ENCODE data around the gene GRIK4. TPM values are rescaled to one million over a fixed set of nuclear protein-coding genes. Genes with fewer than 3 reads are reported as not detected.

The GRIK4 gene
- total RNA-seq, 1 experiment from 2014 or later, result not detected

DNA sequence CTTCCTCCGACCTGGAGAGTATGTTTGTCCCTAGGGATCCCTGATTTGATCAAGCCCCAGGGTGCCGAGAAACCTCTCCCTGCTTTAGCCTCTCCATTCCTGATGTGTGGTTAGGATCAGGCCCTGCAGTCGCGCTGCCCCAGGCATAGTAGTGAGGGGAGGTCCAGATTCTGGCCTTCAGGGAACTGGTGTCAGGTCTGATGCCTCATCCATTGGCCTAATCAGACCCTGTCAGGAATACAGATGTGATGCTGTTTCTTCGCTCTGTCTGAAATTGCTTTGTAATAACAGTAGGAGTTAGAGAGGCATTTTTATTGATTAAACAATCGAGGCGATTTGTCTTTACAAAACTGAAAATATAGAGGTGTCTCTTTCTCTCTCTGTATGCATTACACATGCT, 75.2 kb downstream of the GRIK4 start:
- TF ChIP-seq, protein P1, sequence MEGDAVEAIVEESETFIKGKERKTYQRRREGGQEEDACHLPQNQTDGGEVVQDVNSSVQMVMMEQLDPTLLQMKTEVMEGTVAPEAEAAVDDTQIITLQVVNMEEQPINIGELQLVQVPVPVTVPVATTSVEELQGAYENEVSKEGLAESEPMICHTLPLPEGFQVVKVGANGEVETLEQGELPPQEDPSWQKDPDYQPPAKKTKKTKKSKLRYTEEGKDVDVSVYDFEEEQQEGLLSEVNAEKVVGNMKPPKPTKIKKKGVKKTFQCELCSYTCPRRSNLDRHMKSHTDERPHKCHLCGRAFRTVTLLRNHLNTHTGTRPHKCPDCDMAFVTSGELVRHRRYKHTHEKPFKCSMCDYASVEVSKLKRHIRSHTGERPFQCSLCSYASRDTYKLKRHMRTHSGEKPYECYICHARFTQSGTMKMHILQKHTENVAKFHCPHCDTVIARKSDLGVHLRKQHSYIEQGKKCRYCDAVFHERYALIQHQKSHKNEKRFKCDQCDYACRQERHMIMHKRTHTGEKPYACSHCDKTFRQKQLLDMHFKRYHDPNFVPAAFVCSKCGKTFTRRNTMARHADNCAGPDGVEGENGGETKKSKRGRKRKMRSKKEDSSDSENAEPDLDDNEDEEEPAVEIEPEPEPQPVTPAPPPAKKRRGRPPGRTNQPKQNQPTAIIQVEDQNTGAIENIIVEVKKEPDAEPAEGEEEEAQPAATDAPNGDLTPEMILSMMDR (conservative IDR thresholded peaks at IDR 0.05; ENCODE audit: low read depth, low read length), result no peak
- no peak for TF ChIP-seq EZH2phosphoT487 (IDR thresholded peaks at IDR 0.05; ENCODE audit: borderline replicate concordance, low read length)
- no peak for TF ChIP-seq EZH2 (IDR thresholded peaks at IDR 0.05; ENCODE audit: low read length, unreplicated experiment)
- Histone ChIP-seq H3K9me2 (replicated peaks; ENCODE audit: low read length) (no peaks in the 10 kb centered on the region), H4K20me1 (ENCODE audit: low read length) (no peaks in the 10 kb centered on the region), H2AFZ (ENCODE audit: low read length) (no peak overlapping the region), H3K79me2 (ENCODE audit: low read length) (no peaks in the 10 kb centered on the region), H3K27me3 (ENCODE audit: low read length) (peaks cover 68% of the 10 kb centered on the region), H3K9ac (ENCODE audit: low read length) (no peak overlapping the region), H3F3A (ENCODE audit: low read length, unreplicated experiment) (no peaks in the 10 kb centered on the region), H3K4me1 (ENCODE audit: insufficient read depth, low read length) (no peaks in the 10 kb centered on the region), H3K4me2 (ENCODE audit: low read length) (no peak overlapping the region), H3K27ac (ENCODE audit: low read length) (no peak overlapping the region), H3K36me3 (ENCODE audit: low read depth, low read length) (no peaks in the 10 kb centered on the region), H3K9me3 (ENCODE audit: low read length) (no peaks in the 10 kb centered on the region), H3K4me3 (ENCODE audit: low read length) (no peak overlapping the region)
- intact Hi-C loops (cut with micrococcal nuclease), result no loop called here
- ChIA-PET POLR2A (ENCODE audit: unreplicated experiment) (no interaction called here), CTCF (no interaction called here)
- DNase-seq (no peak), ATAC-seq (no peak)
- BruUV-seq (replicated peaks), result no TSS peak

DNA sequence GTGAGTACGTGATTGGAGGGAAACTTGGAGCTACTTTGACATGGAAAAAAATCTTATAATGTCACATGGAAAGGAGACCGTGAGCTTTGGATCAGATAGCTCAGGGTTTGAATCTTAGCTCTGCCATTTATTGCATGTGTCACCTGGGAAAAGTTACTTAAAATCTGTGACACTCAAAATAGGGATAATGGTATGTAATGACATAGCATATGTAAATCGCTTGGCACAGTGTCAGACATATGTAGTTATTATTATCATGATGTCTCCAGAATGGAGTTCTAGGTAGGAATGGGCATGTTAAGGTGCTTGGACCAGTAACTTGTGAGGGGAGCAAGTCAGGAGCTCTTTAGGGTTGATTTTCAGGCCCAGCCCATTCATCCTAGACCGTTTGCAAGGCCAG, 75.8 kb downstream of the GRIK4 start:
- Histone ChIP-seq H3K36me3 (ENCODE audit: low read depth, low read length) (no peaks in the 10 kb centered on the region), H3K4me1 (ENCODE audit: insufficient read depth, low read length) (no peaks in the 10 kb centered on the region), H3K79me2 (ENCODE audit: low read length) (no peaks in the 10 kb centered on the region), H3K4me2 (ENCODE audit: low read length) (no peak overlapping the region), H2AFZ (ENCODE audit: low read length) (no peak overlapping the region), H3K9me3 (ENCODE audit: low read length) (no peaks in the 10 kb centered on the region), H3F3A (ENCODE audit: low read length, unreplicated experiment) (no peaks in the 10 kb centered on the region), H3K9ac (ENCODE audit: low read length) (no peak overlapping the region), H4K20me1 (ENCODE audit: low read length) (no peaks in the 10 kb centered on the region), H3K27ac (ENCODE audit: low read length) (no peak overlapping the region), H3K27me3 (ENCODE audit: low read length) (peaks cover 74% of the 10 kb centered on the region), H3K4me3 (ENCODE audit: low read length) (no peak overlapping the region), H3K9me2 (replicated peaks; ENCODE audit: low read length) (no peaks in the 10 kb centered on the region)
- ChIA-PET POLR2A (ENCODE audit: unreplicated experiment) (no interaction called here), CTCF (no interaction called here)
- BruUV-seq (replicated peaks), result no TSS peak
- TF ChIP-seq EZH2phosphoT487 (IDR thresholded peaks at IDR 0.05; ENCODE audit: borderline replicate concordance, low read length), result no peak
- no peak for TF ChIP-seq EZH2 (IDR thresholded peaks at IDR 0.05; ENCODE audit: low read length, unreplicated experiment)
- TF ChIP-seq, protein P1 (conservative IDR thresholded peaks at IDR 0.05; ENCODE audit: low read depth, low read length), result no peak
- intact Hi-C loops (cut with micrococcal nuclease), result no loop called here
- DNase-seq (no peak), ATAC-seq (no peak)

DNA sequence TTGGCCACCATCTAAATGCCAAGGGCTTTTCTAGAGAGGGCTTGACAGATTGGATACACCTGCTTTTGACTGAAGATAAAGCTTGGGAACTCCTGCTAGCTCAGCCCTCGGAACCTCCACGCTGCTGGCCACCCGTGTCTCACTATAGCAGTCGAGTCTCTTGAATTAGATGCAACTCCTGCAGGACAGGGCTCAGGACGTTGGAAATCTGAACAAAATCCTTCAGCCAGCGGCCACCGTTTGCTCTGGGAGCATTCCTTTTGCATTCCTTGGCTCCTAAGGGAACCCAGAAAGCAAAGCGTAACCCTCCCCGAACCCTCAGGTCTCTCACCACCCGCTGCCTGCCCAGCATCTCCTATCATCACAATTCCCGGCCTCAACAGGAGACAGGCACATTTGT, 77.8 kb downstream of the GRIK4 start:
- H3K4me2 ChIP-seq (ENCODE audit: low read length), result no peak overlapping the region
- no peak overlapping the region for H2AFZ ChIP-seq (ENCODE audit: low read length)
- H3K9me3 ChIP-seq (ENCODE audit: low read length), result no peaks in the 10 kb centered on the region
- H3K4me1 ChIP-seq (ENCODE audit: insufficient read depth, low read length), result no peaks in the 10 kb centered on the region
- ATAC-seq (no peak), DNase-seq (no peak)
- no peaks in the 10 kb centered on the region for H4K20me1 ChIP-seq (ENCODE audit: low read length)
- no peak overlapping the region for H3K4me3 ChIP-seq (ENCODE audit: low read length)
- no peak overlapping the region for H3K27ac ChIP-seq (ENCODE audit: low read length)
- H3K9me2 ChIP-seq (replicated peaks; ENCODE audit: low read length), result no peaks in the 10 kb centered on the region
- H3F3A ChIP-seq (ENCODE audit: low read length, unreplicated experiment), result no peaks in the 10 kb centered on the region
- ChIA-PET POLR2A (ENCODE audit: unreplicated experiment) (no interaction called here), CTCF (no interaction called here)
- peaks cover 93% of the 10 kb centered on the region for H3K27me3 ChIP-seq (ENCODE audit: low read length)
- no peak overlapping the region for H3K9ac ChIP-seq (ENCODE audit: low read length)
- no peaks in the 10 kb centered on the region for H3K79me2 ChIP-seq (ENCODE audit: low read length)
- H3K36me3 ChIP-seq (ENCODE audit: low read depth, low read length), result no peaks in the 10 kb centered on the region
- BruUV-seq (replicated peaks), result no TSS peak
- TF ChIP-seq, protein P1 (conservative IDR thresholded peaks at IDR 0.05; ENCODE audit: low read depth, low read length), result no peak
- TF ChIP-seq EZH2 (IDR thresholded peaks at IDR 0.05; ENCODE audit: low read length, unreplicated experiment) (no peak), EZH2phosphoT487 (IDR thresholded peaks at IDR 0.05; ENCODE audit: borderline replicate concordance, low read length) (no peak)
- intact Hi-C loops (cut with micrococcal nuclease), result no loop called here

Data from PC-3 (cell line).